Lung (tissue), 12 donors: Measurements from ENCODE around the gene DPP6. TPM values are rescaled to one million over a fixed set of nuclear protein-coding genes. Genes with fewer than 3 reads are reported as not detected.
A peak's percentile ranks its signal among the peaks of the same experiment; 100 is the strongest.

Experiments used
- ATAC-seq: fragments of 200-7000 bp; cut with Tn5 transposase; one replicate; pipeline ENCODE4 v1.9.1; 2020; ENCODE audit warnings: moderate number of reproducible peaks; ENCODE audit not compliant: insufficient read depth, low FRiP score
- DNase-seq, 3 donors: peaks; one replicate each; pipeline ENCODE4 v3.0.0-alpha.2; 2013 to 2017
- H3K27ac ChIP-seq, 2 donors: one replicate each; pipeline ENCODE4 v1.5.1; 2013; ENCODE audit warnings: mild to moderate bottlenecking in 2 of 2, moderate library complexity in 2 of 2, control low read depth in 1 of 2, inconsistent platforms in 1 of 2, low read depth in 1 of 2, low read length in 1 of 2
- H3K27me3 ChIP-seq, 3 donors: one replicate each; pipeline ENCODE4 v1.5.1; 2013; ENCODE audit warnings: low read length in 2 of 3; ENCODE audit not compliant: control insufficient read depth in 3 of 3, insufficient read depth in 3 of 3
- H3K36me3 ChIP-seq, 4 donors: one replicate each; pipeline ENCODE4 v1.5.1; 2013; ENCODE audit warnings: low read length in 4 of 4, mild to moderate bottlenecking in 1 of 4, moderate library complexity in 1 of 4; ENCODE audit not compliant: control insufficient read depth in 4 of 4, insufficient read depth in 4 of 4
- H3K4me1 ChIP-seq, 5 donors: one replicate each; pipeline ENCODE4 v1.5.1; 2013; ENCODE audit warnings: low read length in 5 of 5, mild to moderate bottlenecking in 2 of 5, moderate library complexity in 1 of 5; ENCODE audit not compliant: control insufficient read depth in 5 of 5, insufficient read depth in 5 of 5
- H3K4me3 ChIP-seq: one replicate; pipeline ENCODE4 v1.5.1; 2013; ENCODE audit warnings: mild to moderate bottlenecking, control low read depth, moderate library complexity
- H3K9ac ChIP-seq, 2 donors: one replicate each; pipeline ENCODE4 v1.5.1; 2013; ENCODE audit warnings: low read length in 2 of 2, control low read depth in 1 of 2; ENCODE audit not compliant: insufficient read depth in 1 of 2
- H3K9me3 ChIP-seq, 4 donors: one replicate each; pipeline ENCODE4 v1.5.1; 2013; ENCODE audit warnings: low read length in 3 of 4, mild to moderate bottlenecking in 1 of 4, moderate library complexity in 1 of 4; ENCODE audit not compliant: control insufficient read depth in 4 of 4, insufficient read depth in 3 of 4
- WGBS, 2 donors: extraction: QIAGEN DNeasy Blood & Tissue Kit; methylation state at CpG; one replicate each; pipeline ENCODE4 v1.1.7; 2013; 5-methylcytosine and 5-hydroxymethylcytosine counted together
- polyA plus RNA-seq, 2 donors: library from polyadenylated mRNA; stranded (reverse); fragments of 200-250 nt; gene quantifications; one replicate each; pipeline ENCODE4 v1.2.1, GENCODE V29; 2013
- total RNA-seq, 2 donors: library from RNA; depleted of rRNA in 1 of 2; stranded (reverse); fragments of >200 nt in 1 of 2; gene quantifications; one replicate each; pipeline ENCODE4 v1.2.1, GENCODE V29; 2014 to 2021
- TF ChIP-seq, protein P1 (sequence below): IDR thresholded peaks from 2 replicates; pipeline ENCODE4 v1.5.1; 2012; ENCODE audit warnings: mild to moderate bottlenecking; ENCODE audit errors: control extremely low read depth, extremely low read depth
- donor health status: control.
- donor health status: control.
- donor health status: Bipolar disorder and iron deficiency.
- donor health status: healthy.
- donor health status: DM: yes; HTN: yes; CAD: no.

The DPP6 gene
- total and polyA plus RNA-seq, 4 donors = 0.08 to 1.3 (median 0.75) TPM

DNA sequence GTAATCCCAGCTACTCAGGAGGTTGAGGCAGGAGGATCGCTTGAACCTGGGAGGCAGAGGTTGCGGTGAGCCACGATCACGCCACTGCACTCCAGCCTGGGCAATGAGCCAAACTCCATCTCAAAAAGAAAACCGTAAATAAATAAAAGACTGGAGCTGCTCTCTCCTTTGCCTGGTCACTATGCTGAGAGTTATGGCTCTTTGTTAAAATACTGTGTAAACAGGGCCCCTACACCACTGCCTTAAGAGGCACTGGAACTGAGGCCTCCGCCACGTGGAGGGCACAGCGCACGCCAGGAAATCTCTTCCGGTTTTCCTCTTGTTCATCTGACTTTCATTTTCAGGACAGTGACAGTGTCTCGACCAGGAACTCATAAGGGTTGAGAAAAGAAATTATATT, 827.4 kb downstream of the DPP6 start:
- DNase-seq (peak; percentile 51 to 73 (median 60)), ATAC-seq (no peak)
- WGBS, 2 donors = 36 to 51% methylated on average over 11 of the region's 11 CpGs
- Histone ChIP-seq H3K9me3 (peaks cover 0 to 4% (median 2%) of the 10 kb centered on the region in 4 donors), H3K36me3 (peaks cover 0 to 3% (median 0%) of the 10 kb centered on the region in 4 donors), H3K4me1 (peaks cover 0 to 7% (median 0%) of the 10 kb centered on the region in 5 donors), H3K4me3 (no peak overlapping the region), H3K9ac (no peak overlapping the region), H3K27ac (no peak overlapping the region), H3K27me3 (peaks cover 0 to 3% (median 3%) of the 10 kb centered on the region in 3 donors)
- TF ChIP-seq, protein P1, sequence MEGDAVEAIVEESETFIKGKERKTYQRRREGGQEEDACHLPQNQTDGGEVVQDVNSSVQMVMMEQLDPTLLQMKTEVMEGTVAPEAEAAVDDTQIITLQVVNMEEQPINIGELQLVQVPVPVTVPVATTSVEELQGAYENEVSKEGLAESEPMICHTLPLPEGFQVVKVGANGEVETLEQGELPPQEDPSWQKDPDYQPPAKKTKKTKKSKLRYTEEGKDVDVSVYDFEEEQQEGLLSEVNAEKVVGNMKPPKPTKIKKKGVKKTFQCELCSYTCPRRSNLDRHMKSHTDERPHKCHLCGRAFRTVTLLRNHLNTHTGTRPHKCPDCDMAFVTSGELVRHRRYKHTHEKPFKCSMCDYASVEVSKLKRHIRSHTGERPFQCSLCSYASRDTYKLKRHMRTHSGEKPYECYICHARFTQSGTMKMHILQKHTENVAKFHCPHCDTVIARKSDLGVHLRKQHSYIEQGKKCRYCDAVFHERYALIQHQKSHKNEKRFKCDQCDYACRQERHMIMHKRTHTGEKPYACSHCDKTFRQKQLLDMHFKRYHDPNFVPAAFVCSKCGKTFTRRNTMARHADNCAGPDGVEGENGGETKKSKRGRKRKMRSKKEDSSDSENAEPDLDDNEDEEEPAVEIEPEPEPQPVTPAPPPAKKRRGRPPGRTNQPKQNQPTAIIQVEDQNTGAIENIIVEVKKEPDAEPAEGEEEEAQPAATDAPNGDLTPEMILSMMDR = no peak

- peaks cover 0 to 3% (median 0%) of the 10 kb centered on the region in 4 donors for H3K36me3 ChIP-seq
- 89 to 91% methylated on average over 9 of the region's 9 CpGs for WGBS, 2 donors
- no peak overlapping the region for H3K27ac ChIP-seq
- no peak overlapping the region for H3K9ac ChIP-seq
- ATAC-seq = no peak
- H3K9me3 ChIP-seq = peaks cover 0 to 4% (median 2%) of the 10 kb centered on the region in 4 donors
- H3K4me3 ChIP-seq = no peak overlapping the region
- H3K4me1 ChIP-seq = peaks cover 0 to 7% (median 0%) of the 10 kb centered on the region in 5 donors
- TF ChIP-seq, protein P1 = no peak
- DNase-seq = no peak
- H3K27me3 ChIP-seq = peaks cover 0 to 3% (median 3%) of the 10 kb centered on the region in 3 donors
These were observed 828.3 kb downstream of the DPP6 start for GRCh38 chr7:154880513-154880912.

DNA sequence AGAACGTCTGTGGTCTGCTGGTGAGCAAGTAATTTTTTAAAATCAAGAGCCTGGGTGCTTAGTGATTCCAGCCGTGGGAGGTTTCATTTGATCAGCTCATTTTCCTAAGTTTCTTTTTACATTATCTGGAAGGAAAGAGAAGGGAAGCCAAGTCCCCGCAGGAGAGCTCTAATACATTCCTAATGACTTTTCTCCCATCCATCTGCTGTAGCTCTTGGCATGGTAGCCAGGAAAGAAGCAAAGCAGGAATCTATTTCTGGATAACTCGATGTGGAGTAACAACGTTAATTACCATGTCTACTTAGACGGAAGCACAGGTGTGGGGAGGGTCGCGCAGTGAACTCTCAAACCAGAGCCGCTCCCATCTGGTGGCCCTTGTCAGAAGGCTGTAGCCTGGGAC, 828.8 kb downstream of the DPP6 start:
- 83% methylated on average over 9 of the region's 9 CpGs for WGBS, 2 donors
- TF ChIP-seq, protein P1 = no peak
- peaks cover 0 to 3% (median 3%) of the 10 kb centered on the region in 3 donors for H3K27me3 ChIP-seq
- H3K9ac ChIP-seq = no peak overlapping the region
- ATAC-seq (no peak), DNase-seq (peak in 1 of 3 donors; percentile 13)
- H3K36me3 ChIP-seq = peaks cover 0 to 3% (median 0%) of the 10 kb centered on the region in 4 donors
- no peak overlapping the region for H3K4me3 ChIP-seq
- peaks cover 0 to 4% (median 2%) of the 10 kb centered on the region in 4 donors for H3K9me3 ChIP-seq
- no peak overlapping the region for H3K27ac ChIP-seq
- peaks cover 0 to 7% (median 0%) of the 10 kb centered on the region in 5 donors for H3K4me1 ChIP-seq

DNA sequence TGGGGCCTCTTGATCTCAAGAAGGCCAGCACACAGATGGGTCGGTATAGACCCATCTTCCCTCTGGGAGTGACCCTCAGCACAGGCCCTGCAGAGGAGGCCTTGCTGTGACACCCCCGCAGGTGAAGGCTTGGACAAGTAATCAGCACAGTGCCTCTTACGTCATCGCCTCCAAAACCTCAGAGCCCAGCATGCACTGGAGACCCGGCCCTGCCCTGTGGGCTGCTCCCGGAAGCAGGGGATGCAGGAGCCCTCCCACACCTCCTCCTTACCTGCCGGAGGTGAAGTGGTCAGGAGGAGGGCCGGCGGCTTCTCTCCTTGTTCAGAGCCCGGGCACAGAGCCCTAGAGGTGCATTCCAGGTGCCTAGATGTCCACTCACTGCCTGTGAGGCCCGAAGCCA, 829.3 kb downstream of the DPP6 start:
- TF ChIP-seq, protein P1 = no peak
- ATAC-seq (no peak), DNase-seq (no peak)
- no peak overlapping the region for H3K27ac ChIP-seq
- 84 to 87% methylated on average over 11 of the region's 11 CpGs for WGBS, 2 donors
- peaks cover 0 to 7% (median 0%) of the 10 kb centered on the region in 5 donors for H3K4me1 ChIP-seq
- peaks cover 0 to 4% (median 2%) of the 10 kb centered on the region in 4 donors for H3K9me3 ChIP-seq
- no peak overlapping the region for H3K4me3 ChIP-seq
- no peak overlapping the region for H3K9ac ChIP-seq
- H3K27me3 ChIP-seq = peaks cover 0 to 3% (median 3%) of the 10 kb centered on the region in 3 donors
- H3K36me3 ChIP-seq = peaks cover 0 to 3% (median 0%) of the 10 kb centered on the region in 4 donors
